MM.1S (cell line): Measurements from ENCODE around the gene SETD5.

Source experiments
- DNase-seq: peaks from one replicate; pipeline ENCODE4 v3.0.0-alpha.2; 2015
- H2AFZ ChIP-seq: fragments of 300-600 bp; sonication (generic); 2 replicates; pipeline ENCODE4 v1.6.0; 2016; ENCODE audit warnings: antibody characterized with exemption, low read length
- H3F3A ChIP-seq: fragments of 300-600 bp; sonication (generic); 2 replicates; pipeline ENCODE4 v1.6.1; 2016; ENCODE audit warnings: mild to moderate bottlenecking, antibody characterized with exemption, low read length, moderate library complexity, mixed read lengths; ENCODE audit not compliant: insufficient read depth
- H3K27ac ChIP-seq: fragments of 300-600 bp; sonication (generic); 2 replicates; pipeline ENCODE4 v1.5.1; 2016; ENCODE audit warnings: mild to moderate bottlenecking, low read length
- H3K27me3 ChIP-seq: fragments of 300-600 bp; sonication (generic); replicated peaks from 2 replicates; pipeline ENCODE4 v1.6.0; 2016; ENCODE audit warnings: low read length; ENCODE audit not compliant: insufficient read depth
- H3K36me3 ChIP-seq: fragments of 300-600 bp; sonication (generic); replicated peaks from 2 replicates; pipeline ENCODE4 v1.6.1; 2016; ENCODE audit warnings: mild to moderate bottlenecking, low read length, mixed read lengths; ENCODE audit not compliant: insufficient read depth
- H3K4me1 ChIP-seq: fragments of 300-600 bp; sonication (generic); 2 replicates; pipeline ENCODE4 v1.6.1; 2016; ENCODE audit warnings: low read length, mixed read lengths
- H3K4me2 ChIP-seq: fragments of 300-600 bp; sonication (generic); 2 replicates; pipeline ENCODE4 v1.6.0; 2016; ENCODE audit warnings: low read depth, low read length
- H3K4me3 ChIP-seq: fragments of 300-600 bp; sonication (generic); 2 replicates; pipeline ENCODE4 v1.5.1; 2016; ENCODE audit warnings: low read length, mixed read lengths
- H3K79me2 ChIP-seq: fragments of 300-600 bp; sonication (generic); 2 replicates; pipeline ENCODE4 v1.6.1; 2016; ENCODE audit warnings: mixed run types, low read length, mixed read lengths
- H3K9ac ChIP-seq: fragments of 300-600 bp; sonication (generic); 2 replicates; pipeline ENCODE4 v1.6.1; 2016; ENCODE audit warnings: low read length, mixed read lengths
- H3K9me2 ChIP-seq: fragments of 300-600 bp; sonication (generic); replicated peaks from 2 replicates; pipeline ENCODE4 v1.6.1; 2016; ENCODE audit warnings: mild to moderate bottlenecking, low read length, mixed read lengths; ENCODE audit not compliant: insufficient read depth
- H3K9me3 ChIP-seq: fragments of 300-600 bp; sonication (generic); replicated peaks from 2 replicates; pipeline ENCODE4 v1.6.1; 2016; ENCODE audit warnings: mild to moderate bottlenecking, low read length, mixed read lengths; ENCODE audit not compliant: insufficient read depth
- H4K20me1 ChIP-seq: fragments of 300-600 bp; sonication (generic); 2 replicates; pipeline ENCODE4 v1.6.1; 2016; ENCODE audit warnings: mild to moderate bottlenecking, low read length, moderate library complexity, mixed read lengths; ENCODE audit not compliant: insufficient read depth
- CTCF ChIP-seq: fragments of 300-600 bp; sonication (generic); IDR thresholded peaks from 2 replicates; pipeline ENCODE4 v1.5.1; 2016; ENCODE audit warnings: antibody characterized with exemption, low read length, mixed read lengths
- EZH2 ChIP-seq: fragments of 300-600 bp; sonication (generic); optimal IDR thresholded peaks from 2 replicates; pipeline ENCODE3; 2017; ENCODE audit warnings: low read depth, mild to moderate bottlenecking, antibody characterized with exemption, low read length, mixed read lengths
- EZH2phosphoT487 ChIP-seq: fragments of 300-600 bp; sonication (generic); IDR thresholded peaks from 2 replicates; pipeline ENCODE4 v1.6.1; 2018; ENCODE audit warnings: antibody characterized with exemption, low read length

Gene SETD5

GRCh38 chr3:9439331-9439730, 41.9 kb downstream of the SETD5 start:
- H3K9me3 ChIP-seq: no peaks in the 10 kb centered on the region
- H3K79me2 ChIP-seq: peaks cover 50% of the 10 kb centered on the region
- no peaks in the 10 kb centered on the region; the same call in 1 of the 2 replicates for H3F3A ChIP-seq

GRCh38 chr3:9441501-9442221, 44.2 kb downstream of the SETD5 start:
- Histone ChIP-seq H3K9me2 (no peaks in the 10 kb centered on the region), H3K27ac (no peak overlapping the region), H4K20me1 (no peaks in the 10 kb centered on the region), H3F3A (no peaks in the 10 kb centered on the region; the same call in 1 of the 2 replicates), H3K4me1 (no peaks in the 10 kb centered on the region), H2AFZ (no peak overlapping the region), H3K4me2 (no peak overlapping the region), H3K27me3 (no peaks in the 10 kb centered on the region), H3K79me2 (peaks cover 33% of the 10 kb centered on the region), H3K4me3 (no peak overlapping the region), H3K9ac (no peak overlapping the region), H3K36me3 (peaks cover 14% of the 10 kb centered on the region), H3K9me3 (no peaks in the 10 kb centered on the region)
- no peak for DNase-seq
- TF ChIP-seq EZH2: no peak

More at GRCh38 chr3:9439331-9439730, 41.9 kb downstream of the SETD5 start:
- H3K9ac ChIP-seq: no peak overlapping the region
- TF ChIP-seq CTCF (no peak), EZH2 (no peak), EZH2phosphoT487 (no peak)
- H3K9me2 ChIP-seq: no peaks in the 10 kb centered on the region
- no peaks in the 10 kb centered on the region for H4K20me1 ChIP-seq
- DNase-seq: no peak
- H3K4me2 ChIP-seq: no peak overlapping the region
- H2AFZ ChIP-seq: no peak overlapping the region
- H3K27ac ChIP-seq: no peak overlapping the region
- no peaks in the 10 kb centered on the region for H3K4me1 ChIP-seq
- H3K36me3 ChIP-seq: peaks cover 17% of the 10 kb centered on the region
- H3K27me3 ChIP-seq: no peaks in the 10 kb centered on the region
- no peak overlapping the region for H3K4me3 ChIP-seq

GRCh38 chr3:9448071-9448470, 50.7 kb downstream of the SETD5 start:
- Histone ChIP-seq H3K9me3 (no peaks in the 10 kb centered on the region), H4K20me1 (0 out of 2 replicates have a peak, but pooled peaks cover 5% of the 10 kb centered on the region), H3K4me3 (no peak overlapping the region)

More at GRCh38 chr3:9448071-9448470, 50.7 kb downstream of the SETD5 start:
- TF ChIP-seq EZH2 (no peak), EZH2phosphoT487 (no peak), CTCF (no peak)
- no peak overlapping the region for H3K9ac ChIP-seq
- H3K36me3 ChIP-seq: peaks cover 11% of the 10 kb centered on the region
- no peaks in the 10 kb centered on the region for H3K9me2 ChIP-seq
- H3K79me2 ChIP-seq: peaks cover 38% of the 10 kb centered on the region
- DNase-seq: no peak
- peaks cover 14% of the 10 kb centered on the region for H3K4me1 ChIP-seq
- no peaks in the 10 kb centered on the region for H3K27me3 ChIP-seq
- H3K27ac ChIP-seq: no peak overlapping the region
- no peak overlapping the region for H2AFZ ChIP-seq
- H3F3A ChIP-seq: peaks cover 16% of the 10 kb centered on the region; the same call in 1 of the 2 replicates
- H3K4me2 ChIP-seq: no peak overlapping the region
